ENCODE data around the gene KDM4B. TPM values are rescaled to one million over a fixed set of nuclear protein-coding genes. Genes with fewer than 3 reads are reported as not detected.

The KDM4B gene
- total and polyA plus RNA-seq, 10 of the 15 experiments (the other 5 are each of a cell fraction or from before 2014, with no cell fraction given): 0.47 to 49.6 (median 16.2) TPM

DNA sequence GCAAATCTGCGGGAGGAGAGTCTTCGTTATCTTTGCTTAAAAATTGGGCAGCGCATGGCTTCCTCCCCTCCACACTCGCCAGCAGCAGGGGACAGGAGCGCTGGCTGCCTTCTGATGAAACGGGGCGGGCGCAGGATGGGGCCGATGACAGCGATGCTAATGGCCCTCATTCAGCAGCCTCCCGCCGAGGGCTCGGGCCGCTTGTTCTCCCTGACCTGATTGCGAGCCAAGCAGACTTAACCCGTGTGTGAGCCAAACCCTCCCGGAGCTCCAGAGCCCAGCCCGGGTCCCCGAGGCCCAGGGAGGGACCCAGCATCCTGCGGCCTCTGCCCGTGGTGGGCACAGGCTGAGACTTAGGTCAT, 90.3 kb downstream of the KDM4B start:
- H3K4me1 ChIP-seq (ENCODE audit: control insufficient read depth, insufficient read depth, low read length): no peaks in the 10 kb centered on the region
- no peak overlapping the region for H3K9ac ChIP-seq (ENCODE audit: control insufficient read depth, insufficient read depth, low read length)
- CTCF ChIA-PET: no interaction called here
- no peak for FAIRE-seq
- no peaks in the 10 kb centered on the region for H3K27me3 ChIP-seq (replicated peaks in 1 of 2; ENCODE audit: control insufficient read depth in 2 of 2, insufficient read depth in 2 of 2, low read length in 1 of 2)
- no TSS peak for BruUV-seq (replicated peaks)
- SMC1A ChIA-PET (ENCODE audit: uncharacterized antibody, unreplicated experiment): no interaction called here
- no peak overlapping the region for H2AFZ ChIP-seq (ENCODE audit: control insufficient read depth, low read depth, low read length)
- H4K20me1 ChIP-seq (ENCODE audit: control insufficient read depth, insufficient read depth): no peaks in the 10 kb centered on the region
- ATAC-seq: no peak
- no peaks in the 10 kb centered on the region; the same call in 2 of the 3 replicates for H3K9me3 ChIP-seq (replicated peaks; ENCODE audit: control insufficient read depth, insufficient read depth, low read length)
- TF ChIP-seq TCF12 (IDR thresholded peaks at IDR 0.05; ENCODE audit: low read depth, low read length) (no peak), GATAD2B (conservative IDR thresholded peaks at IDR 0.05; ENCODE audit: low read depth) (no peak)
- no peak overlapping the region for H3K4me3 ChIP-seq
- WGBS (ENCODE audit: insufficient coverage, insufficient replicate concordance, low lambda C conversion rate, missing lambda C conversion rate): 98% methylated on average over 21 of the region's 21 CpGs
- intact Hi-C loops (cut with micrococcal nuclease; ENCODE audit: unreplicated experiment): no loop called here
- H3K27ac ChIP-seq (ENCODE audit: control insufficient read depth, insufficient read depth): no peak overlapping the region
- H3K4me2 ChIP-seq (ENCODE audit: control insufficient read depth, insufficient read depth): no peak overlapping the region
- RAD21 ChIA-PET (ENCODE audit: unreplicated experiment): no interaction called here
- peaks cover 1 to 18% of the 10 kb centered on the region in 2 experiments; a peak in 3 of 4 replicates for H3K36me3 ChIP-seq (ENCODE audit: control insufficient read depth in 2 of 2, insufficient read depth in 2 of 2, low read length in 1 of 2)
- no peak for DNase-seq (ENCODE audit: low read depth, low spot score)
- in situ Hi-C loops (cut with MboI): loop anchor here (5.0 kb wide), 1 partner anchor 518 kb away; no protein-coding TSS in a partner anchor
- no peaks in the 10 kb centered on the region for H3K79me2 ChIP-seq (ENCODE audit: control insufficient read depth, insufficient read depth, low read length)
- POLR2A ChIA-PET: no interaction called here

DNA sequence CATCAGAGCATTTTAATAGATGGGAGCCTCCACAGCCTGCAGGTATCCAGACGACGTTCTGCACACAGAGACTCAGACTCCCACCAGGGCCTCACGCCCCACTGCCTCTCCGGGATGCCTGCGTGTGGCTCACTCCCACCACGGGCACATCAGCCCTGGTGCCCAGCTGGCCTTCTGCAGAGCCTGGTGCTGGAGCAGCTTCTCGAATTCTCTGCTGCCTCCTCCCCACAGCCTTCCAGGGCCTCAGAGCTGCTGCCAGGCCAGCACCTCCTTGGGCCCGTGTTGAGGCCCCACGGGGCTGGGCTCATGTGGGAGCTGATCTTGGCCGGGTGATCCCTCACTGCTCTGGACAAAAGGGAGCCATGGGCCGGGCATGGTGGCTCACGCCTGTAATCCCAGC, 90.9 kb downstream of the KDM4B start:
- H3K79me2 ChIP-seq (ENCODE audit: control insufficient read depth, insufficient read depth, low read length): no peaks in the 10 kb centered on the region
- no TSS peak for BruUV-seq (replicated peaks)
- H3K27ac ChIP-seq (ENCODE audit: control insufficient read depth, insufficient read depth): no peak overlapping the region
- RAD21 ChIA-PET (ENCODE audit: unreplicated experiment): interaction anchor here (0.5 kb wide), 1 partner anchor 214 kb away, joined by 4 read pairs; no protein-coding TSS in a partner anchor
- FAIRE-seq (no peak), ATAC-seq (no peak), DNase-seq (ENCODE audit: low read depth, low spot score) (no peak)
- H3K4me2 ChIP-seq (ENCODE audit: control insufficient read depth, insufficient read depth): no peak overlapping the region
- no peak overlapping the region for H3K4me3 ChIP-seq
- no peak overlapping the region for H2AFZ ChIP-seq (ENCODE audit: control insufficient read depth, low read depth, low read length)
- H3K4me1 ChIP-seq (ENCODE audit: control insufficient read depth, insufficient read depth, low read length): no peaks in the 10 kb centered on the region
- no peak overlapping the region for H3K9ac ChIP-seq (ENCODE audit: control insufficient read depth, insufficient read depth, low read length)
- intact Hi-C loops (cut with micrococcal nuclease; ENCODE audit: unreplicated experiment): no loop called here
- no peaks in the 10 kb centered on the region for H4K20me1 ChIP-seq (ENCODE audit: control insufficient read depth, insufficient read depth)
- CTCF ChIA-PET: no interaction called here
- POLR2A ChIA-PET: no interaction called here
- peaks cover 1 to 18% of the 10 kb centered on the region in 2 experiments for H3K36me3 ChIP-seq (ENCODE audit: control insufficient read depth in 2 of 2, insufficient read depth in 2 of 2, low read length in 1 of 2)
- SMC1A ChIA-PET (ENCODE audit: uncharacterized antibody, unreplicated experiment): no interaction called here
- 92% methylated on average over 12 of the region's 12 CpGs for WGBS (ENCODE audit: insufficient coverage, insufficient replicate concordance, low lambda C conversion rate, missing lambda C conversion rate)
- no peaks in the 10 kb centered on the region for H3K27me3 ChIP-seq (replicated peaks in 1 of 2; ENCODE audit: control insufficient read depth in 2 of 2, insufficient read depth in 2 of 2, low read length in 1 of 2)
- in situ Hi-C loops (cut with MboI): loop anchor here (5.0 kb wide), 1 partner anchor 518 kb away; no protein-coding TSS in a partner anchor
- no peaks in the 10 kb centered on the region; the same call in 2 of the 3 replicates for H3K9me3 ChIP-seq (replicated peaks; ENCODE audit: control insufficient read depth, insufficient read depth, low read length)
- no peak for TF ChIP-seq BHLHE40 (IDR thresholded peaks at IDR 0.05; ENCODE audit: borderline replicate concordance in 1 of 2, low read depth in 2 of 2, low read length in 1 of 2)
- no peak for TF ChIP-seq CBFB (IDR thresholded peaks at IDR 0.05; ENCODE audit: low read depth)
- no peak for TF ChIP-seq NRF1 (conservative IDR thresholded peaks at IDR 0.05; ENCODE audit: low read depth, low read length)
- TF ChIP-seq RCOR1 (conservative IDR thresholded peaks at IDR 0.05; ENCODE audit: low read depth, low read length): no peak
- no peak for TF ChIP-seq RAD21 (IDR thresholded peaks at IDR 0.05; ENCODE audit: insufficient read depth, low read depth, low read length)
- no peak for TF ChIP-seq FOXM1 (IDR thresholded peaks at IDR 0.05; ENCODE audit: low read depth, low read length)
- no peak for TF ChIP-seq ZNF622 (IDR thresholded peaks at IDR 0.05)
- no peak for TF ChIP-seq SREBF2 (IDR thresholded peaks at IDR 0.05; ENCODE audit: low read length)
- TF ChIP-seq, protein P1, sequence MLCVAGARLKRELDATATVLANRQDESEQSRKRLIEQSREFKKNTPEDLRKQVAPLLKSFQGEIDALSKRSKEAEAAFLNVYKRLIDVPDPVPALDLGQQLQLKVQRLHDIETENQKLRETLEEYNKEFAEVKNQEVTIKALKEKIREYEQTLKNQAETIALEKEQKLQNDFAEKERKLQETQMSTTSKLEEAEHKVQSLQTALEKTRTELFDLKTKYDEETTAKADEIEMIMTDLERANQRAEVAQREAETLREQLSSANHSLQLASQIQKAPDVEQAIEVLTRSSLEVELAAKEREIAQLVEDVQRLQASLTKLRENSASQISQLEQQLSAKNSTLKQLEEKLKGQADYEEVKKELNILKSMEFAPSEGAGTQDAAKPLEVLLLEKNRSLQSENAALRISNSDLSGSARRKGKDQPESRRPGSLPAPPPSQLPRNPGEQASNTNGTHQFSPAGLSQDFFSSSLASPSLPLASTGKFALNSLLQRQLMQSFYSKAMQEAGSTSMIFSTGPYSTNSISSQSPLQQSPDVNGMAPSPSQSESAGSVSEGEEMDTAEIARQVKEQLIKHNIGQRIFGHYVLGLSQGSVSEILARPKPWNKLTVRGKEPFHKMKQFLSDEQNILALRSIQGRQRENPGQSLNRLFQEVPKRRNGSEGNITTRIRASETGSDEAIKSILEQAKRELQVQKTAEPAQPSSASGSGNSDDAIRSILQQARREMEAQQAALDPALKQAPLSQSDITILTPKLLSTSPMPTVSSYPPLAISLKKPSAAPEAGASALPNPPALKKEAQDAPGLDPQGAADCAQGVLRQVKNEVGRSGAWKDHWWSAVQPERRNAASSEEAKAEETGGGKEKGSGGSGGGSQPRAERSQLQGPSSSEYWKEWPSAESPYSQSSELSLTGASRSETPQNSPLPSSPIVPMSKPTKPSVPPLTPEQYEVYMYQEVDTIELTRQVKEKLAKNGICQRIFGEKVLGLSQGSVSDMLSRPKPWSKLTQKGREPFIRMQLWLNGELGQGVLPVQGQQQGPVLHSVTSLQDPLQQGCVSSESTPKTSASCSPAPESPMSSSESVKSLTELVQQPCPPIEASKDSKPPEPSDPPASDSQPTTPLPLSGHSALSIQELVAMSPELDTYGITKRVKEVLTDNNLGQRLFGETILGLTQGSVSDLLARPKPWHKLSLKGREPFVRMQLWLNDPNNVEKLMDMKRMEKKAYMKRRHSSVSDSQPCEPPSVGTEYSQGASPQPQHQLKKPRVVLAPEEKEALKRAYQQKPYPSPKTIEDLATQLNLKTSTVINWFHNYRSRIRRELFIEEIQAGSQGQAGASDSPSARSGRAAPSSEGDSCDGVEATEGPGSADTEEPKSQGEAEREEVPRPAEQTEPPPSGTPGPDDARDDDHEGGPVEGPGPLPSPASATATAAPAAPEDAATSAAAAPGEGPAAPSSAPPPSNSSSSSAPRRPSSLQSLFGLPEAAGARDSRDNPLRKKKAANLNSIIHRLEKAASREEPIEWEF (IDR thresholded peaks at IDR 0.05; ENCODE audit: insufficient replicate concordance, low read depth, low read length): no peak
- no peak for TF ChIP-seq MYB (IDR thresholded peaks at IDR 0.05; ENCODE audit: borderline replicate concordance, low read depth, low read length)
- no peak for TF ChIP-seq JUND (IDR thresholded peaks at IDR 0.05; ENCODE audit: low read depth, low read length)

Data from GM12878 (cell line).